ENCODE data around the gene ST14.

- TF ChIP-seq POLR2A (IDR thresholded peaks at IDR 0.05; ENCODE audit: low read depth, low read length), result no peak
- no peak for TF ChIP-seq POLR2AphosphoS5 (IDR thresholded peaks at IDR 0.05; ENCODE audit: low read depth, low read length)
- no peak for TF ChIP-seq TAF1 (IDR thresholded peaks at IDR 0.05; ENCODE audit: borderline replicate concordance, low read depth, low read length)
Observed at GRCh38 chr11:130157101-130157500, 2.5 kb upstream of the ST14 start.
